WTC11 (cell line): ENCODE measurements around the gene R3HDM4. TPM values are rescaled to one million over a fixed set of nuclear protein-coding genes. Genes with fewer than 3 reads are reported as not detected.

Experiments
- ATAC-seq: fragments of 200-7000 bp; cut with Tn5 transposase; 2 replicates; pipeline ENCODE4 v1.10.0; 2021; ENCODE audit warnings: mild to moderate bottlenecking, moderate library complexity
- CTCF ChIA-PET: fragments of 300-600 bp; sonication (Branson Sonifier 250); formaldehyde crosslinking; loops from one replicate; lab custom pipeline; 2021; ENCODE audit warnings: antibody characterized with exemption; lab: Charles Lee
- POLR2A ChIA-PET: fragments of 350-600 bp; sonication (Branson Sonifier 250); formaldehyde crosslinking; loops from one replicate; lab custom pipeline; 2021; ENCODE audit warnings: antibody characterized with exemption; lab: Charles Lee
- DNase-seq: peaks from one replicate; pipeline ENCODE4 v3.0.0; 2021; ENCODE audit warnings: low spot score
- H3K27ac Mint-ChIP-seq: 2 replicates; pipeline ENCODE4 v1.8.0; 2021; ENCODE audit warnings: mixed read lengths
- H3K27me3 Mint-ChIP-seq: 2 replicates; pipeline ENCODE4 v1.8.0; 2021; ENCODE audit warnings: low read depth, mild to moderate bottlenecking, moderate library complexity, mixed read lengths
- H3K36me3 Mint-ChIP-seq: 2 replicates; pipeline ENCODE4 v1.8.0; 2021; ENCODE audit warnings: mixed read lengths
- H3K4me1 Mint-ChIP-seq: 2 replicates; pipeline ENCODE4 v1.8.0; 2022; ENCODE audit warnings: mixed read lengths
- H3K4me3 Mint-ChIP-seq: 2 replicates; pipeline ENCODE4 v1.8.0; 2021; ENCODE audit warnings: mild to moderate bottlenecking, moderate library complexity, mixed read lengths
- H3K9me3 Mint-ChIP-seq: 2 replicates; pipeline ENCODE4 v1.8.0; 2021; ENCODE audit warnings: mixed read lengths
- AR ChIP-seq: fragments of 250-450 bp; sonication (Bioruptor Pico); IDR thresholded peaks from 2 replicates; pipeline ENCODE4 v1.9.0; 2021; ENCODE audit warnings: mild to moderate bottlenecking
- CBFB ChIP-seq: sonication (generic); formaldehyde crosslinking; IDR thresholded peaks from 2 replicates; pipeline ENCODE4 v1.8.1; 2022; ENCODE audit warnings: mild to moderate bottlenecking, low read depth, missing genetic modification reagents
- FOXP4 ChIP-seq: sonication (generic); formaldehyde crosslinking; IDR thresholded peaks from 2 replicates; pipeline ENCODE4 v1.8.0; 2022; ENCODE audit warnings: mild to moderate bottlenecking, missing genetic modification reagents
- SMAD3 ChIP-seq: sonication (generic); formaldehyde crosslinking; IDR thresholded peaks from 2 replicates; pipeline ENCODE4 v1.8.0; 2022; ENCODE audit warnings: missing genetic modification reagents, mild to moderate bottlenecking, borderline replicate concordance
- SMAD4 ChIP-seq: sonication (generic); formaldehyde crosslinking; IDR thresholded peaks from 2 replicates; pipeline ENCODE4 v1.8.0; 2022; ENCODE audit warnings: mild to moderate bottlenecking, missing genetic modification reagents
- SP1 ChIP-seq: sonication (generic); formaldehyde crosslinking; conservative IDR thresholded peaks from 2 replicates; pipeline ENCODE4 v1.8.1; 2022; ENCODE audit warnings: missing genetic modification reagents
- ZNF281 ChIP-seq: sonication (generic); formaldehyde crosslinking; IDR thresholded peaks from 2 replicates; pipeline ENCODE4 v1.8.0; 2023; ENCODE audit warnings: mild to moderate bottlenecking, missing genetic modification reagents
- ZNF396 ChIP-seq: fragments of 250-450 bp; sonication (Bioruptor Pico); IDR thresholded peaks from 2 replicates; pipeline ENCODE4 v1.8.0; 2021; ENCODE audit warnings: mild to moderate bottlenecking, moderate library complexity, borderline replicate concordance
- ZNF416 ChIP-seq: fragments of 250-450 bp; sonication (Bioruptor Pico); IDR thresholded peaks from 2 replicates; pipeline ENCODE4 v1.9.0; 2021; ENCODE audit warnings: mild to moderate bottlenecking, inconsistent platforms
- total RNA-seq: library from RNA; stranded (reverse); gene quantifications from 3 replicates; pipeline ENCODE4 v1.2.3, GENCODE V29; 2021
- TF ChIP-seq, protein P1 (sequence below): sonication (generic); formaldehyde crosslinking; IDR thresholded peaks from 2 replicates; pipeline ENCODE4 v1.8.1; 2023; ENCODE audit warnings: mild to moderate bottlenecking, missing genetic modification reagents, moderate library complexity
- TF ChIP-seq, protein P2 (sequence below): fragments of 200-600 bp; IDR thresholded peaks from 2 replicates; pipeline ENCODE4 v1.8.0; 2022; ENCODE audit warnings: antibody characterized with exemption
- TF ChIP-seq, protein P3 (sequence below): fragments of 250-450 bp; sonication (Bioruptor Pico); conservative IDR thresholded peaks from 2 replicates; pipeline ENCODE4 v1.9.0; 2021; ENCODE audit warnings: mild to moderate bottlenecking

The R3HDM4 gene
- total RNA-seq, 1 experiment from 2014 or later: 99.5 TPM

DNA sequence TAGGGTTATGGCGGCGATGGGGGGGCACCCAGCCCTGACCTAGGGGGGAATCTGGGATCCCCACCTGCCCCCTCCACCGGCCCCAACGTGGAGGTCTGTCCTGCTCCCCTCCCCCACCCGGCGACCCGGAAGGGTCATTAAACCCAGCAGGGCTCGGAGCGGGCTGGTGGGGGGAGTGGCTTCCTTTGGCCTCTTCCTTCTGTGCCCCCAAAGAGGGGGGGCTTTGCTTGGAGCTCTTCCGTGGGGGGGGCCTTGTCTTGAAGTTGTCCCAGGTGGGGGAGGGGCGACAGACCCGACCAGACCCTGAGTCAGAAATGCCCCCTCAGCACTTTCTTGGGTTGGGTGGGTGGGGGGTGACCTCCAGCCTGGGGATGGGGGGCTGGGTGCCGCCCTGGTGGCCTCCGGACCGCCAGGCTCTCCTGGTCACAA is 14.3 kb upstream of the R3HDM4 start:
- peak; percentile 67 for DNase-seq
- peaks cover 11% of the 10 kb centered on the region for H3K36me3 Mint-ChIP-seq
- ChIA-PET CTCF (no interaction called here), POLR2A (interaction anchor here (0.6 to 1.2 kb wide), 2 partner anchors 55 to 56 kb away, joined by 4 read pairs; partner anchors contain the start of gene WDR18)
- TF ChIP-seq FOXP4 (CRISPR knock-in tag): no peak
- TF ChIP-seq ZNF281 (CRISPR knock-in tag): peak; percentile 82
- TF ChIP-seq, protein P1, sequence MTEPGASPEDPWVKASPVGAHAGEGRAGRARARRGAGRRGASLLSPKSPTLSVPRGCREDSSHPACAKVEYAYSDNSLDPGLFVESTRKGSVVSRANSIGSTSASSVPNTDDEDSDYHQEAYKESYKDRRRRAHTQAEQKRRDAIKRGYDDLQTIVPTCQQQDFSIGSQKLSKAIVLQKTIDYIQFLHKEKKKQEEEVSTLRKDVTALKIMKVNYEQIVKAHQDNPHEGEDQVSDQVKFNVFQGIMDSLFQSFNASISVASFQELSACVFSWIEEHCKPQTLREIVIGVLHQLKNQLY (CRISPR knock-in tag): no peak
- TF ChIP-seq, protein P2, sequence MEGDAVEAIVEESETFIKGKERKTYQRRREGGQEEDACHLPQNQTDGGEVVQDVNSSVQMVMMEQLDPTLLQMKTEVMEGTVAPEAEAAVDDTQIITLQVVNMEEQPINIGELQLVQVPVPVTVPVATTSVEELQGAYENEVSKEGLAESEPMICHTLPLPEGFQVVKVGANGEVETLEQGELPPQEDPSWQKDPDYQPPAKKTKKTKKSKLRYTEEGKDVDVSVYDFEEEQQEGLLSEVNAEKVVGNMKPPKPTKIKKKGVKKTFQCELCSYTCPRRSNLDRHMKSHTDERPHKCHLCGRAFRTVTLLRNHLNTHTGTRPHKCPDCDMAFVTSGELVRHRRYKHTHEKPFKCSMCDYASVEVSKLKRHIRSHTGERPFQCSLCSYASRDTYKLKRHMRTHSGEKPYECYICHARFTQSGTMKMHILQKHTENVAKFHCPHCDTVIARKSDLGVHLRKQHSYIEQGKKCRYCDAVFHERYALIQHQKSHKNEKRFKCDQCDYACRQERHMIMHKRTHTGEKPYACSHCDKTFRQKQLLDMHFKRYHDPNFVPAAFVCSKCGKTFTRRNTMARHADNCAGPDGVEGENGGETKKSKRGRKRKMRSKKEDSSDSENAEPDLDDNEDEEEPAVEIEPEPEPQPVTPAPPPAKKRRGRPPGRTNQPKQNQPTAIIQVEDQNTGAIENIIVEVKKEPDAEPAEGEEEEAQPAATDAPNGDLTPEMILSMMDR: no peak
- TF ChIP-seq, protein P3, sequence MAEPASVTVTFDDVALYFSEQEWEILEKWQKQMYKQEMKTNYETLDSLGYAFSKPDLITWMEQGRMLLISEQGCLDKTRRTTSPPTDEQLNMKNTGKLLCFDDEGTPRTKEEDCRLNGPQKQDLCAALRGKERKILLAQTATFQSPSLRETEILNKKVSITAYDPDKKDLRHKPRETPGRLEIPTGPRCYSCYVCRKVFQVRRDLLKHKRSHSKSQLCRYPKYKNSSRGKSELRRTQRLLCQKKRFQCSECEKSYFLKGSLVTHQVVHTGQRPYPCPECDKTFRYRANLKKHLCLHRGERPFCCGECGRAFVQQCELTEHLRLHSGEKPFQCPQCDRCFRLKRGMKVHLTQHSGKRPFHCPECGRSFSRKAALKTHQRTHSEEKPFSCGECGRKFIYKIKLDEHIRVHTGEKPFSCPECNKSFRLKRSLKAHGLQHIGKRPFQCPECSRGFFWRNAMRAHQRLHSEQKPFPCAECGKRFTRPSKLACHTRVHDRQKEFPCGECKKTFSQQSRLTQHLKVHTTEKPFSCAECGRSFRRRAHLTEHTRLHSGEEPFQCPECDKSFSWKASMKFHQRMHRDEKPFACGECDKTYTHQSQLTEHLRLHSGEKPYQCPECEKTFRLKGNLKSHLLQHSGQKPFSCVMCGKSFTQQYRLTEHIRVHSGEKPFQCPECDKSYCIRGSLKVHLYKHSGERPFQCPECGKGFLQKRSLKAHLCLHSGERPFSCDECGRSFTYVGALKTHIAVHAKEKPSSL (CRISPR knock-in tag): no peak
- 0 out of 2 replicates have a peak, but pooled peaks have one; percentile 15 for TF ChIP-seq SP1
- no peak for TF ChIP-seq ZNF416
- TF ChIP-seq AR (CRISPR knock-in tag): no peak
- no peak for TF ChIP-seq ZNF396 (CRISPR knock-in tag)
- no peak for TF ChIP-seq SMAD4 (CRISPR knock-in tag)
- no peak for TF ChIP-seq SMAD3 (CRISPR knock-in tag)
- TF ChIP-seq CBFB (CRISPR knock-in tag): no peak
- ATAC-seq: peak; percentile 1; the same call in 1 of the 2 replicates
- peaks cover 16% of the 10 kb centered on the region for H3K4me1 Mint-ChIP-seq
- H3K9me3 Mint-ChIP-seq: no peaks in the 10 kb centered on the region
- peak overlapping the region; percentile 75 for H3K4me3 Mint-ChIP-seq
- no peak overlapping the region for H3K27ac Mint-ChIP-seq
- H3K27me3 Mint-ChIP-seq: peaks cover 2% of the 10 kb centered on the region
